IMR-90 (cell line): ENCODE data around the gene DCST2. TPM values are rescaled to one million over a fixed set of nuclear protein-coding genes. Genes with fewer than 3 reads are reported as not detected.

Experiments used
- ATAC-seq: fragments of 200-7000 bp; cut with Tn5 transposase; 2 replicates; pipeline ENCODE4 v1.9.1; 2020; ENCODE audit warnings: low read depth, mild to moderate bottlenecking, moderate library complexity
- BruUV-seq: library from RNA; stranded (reverse); fragments of 400-500 nt; replicated peaks from 2 replicates; lab custom pipeline; 2021; lab: Mats Ljungman, UMichigan
- CTCF ChIA-PET: fragments of 300-600 bp; formaldehyde crosslinking; extraction: SDS; loops from one replicate; lab custom pipeline; 2021; ENCODE audit warnings: antibody characterized with exemption; lab: Yijun Ruan, JAX
- POLR2A ChIA-PET: fragments of 300-600 bp; sonication (Branson Sonifier 250); formaldehyde crosslinking; loops from one replicate; lab custom pipeline; 2022; ENCODE audit warnings: antibody characterized with exemption; ENCODE audit not compliant: unreplicated experiment; lab: Charles Lee
- DNase-seq: peaks from one replicate; pipeline ENCODE4 v3.0.0; 2013
- H2AFZ ChIP-seq: replicated peaks from 2 replicates; pipeline ENCODE3; 2013; ENCODE audit warnings: low read length, mild to moderate bottlenecking; ENCODE audit not compliant: poor library complexity
- H2AK5ac ChIP-seq: 2 replicates; pipeline ENCODE4 v1.6.1; 2013; ENCODE audit warnings: low read depth, low read length, inconsistent platforms
- H2AK9ac ChIP-seq: replicated peaks from 2 replicates; pipeline ENCODE3; 2013; ENCODE audit warnings: mild to moderate bottlenecking, low read depth, low read length, moderate library complexity; ENCODE audit not compliant: poor library complexity
- H2BK120ac ChIP-seq: 2 replicates; pipeline ENCODE4 v1.6.1; 2013; ENCODE audit warnings: low read depth, low read length, inconsistent platforms
- H2BK15ac ChIP-seq: 3 replicates; pipeline ENCODE4 v1.6.1; 2013; ENCODE audit warnings: low read depth, low read length, inconsistent platforms
- H2BK20ac ChIP-seq: 2 replicates; pipeline ENCODE4 v1.6.1; 2013; ENCODE audit warnings: low read depth, mild to moderate bottlenecking, inconsistent platforms, low read length, moderate library complexity
- H2BK5ac ChIP-seq: 2 replicates; pipeline ENCODE4 v1.6.1; 2013; ENCODE audit warnings: mild to moderate bottlenecking, low read depth, low read length, inconsistent platforms; ENCODE audit not compliant: poor library complexity, severe bottlenecking
- H3K14ac ChIP-seq: replicated peaks from 2 replicates; pipeline ENCODE4 v1.6.1; 2013; ENCODE audit warnings: low read depth, low read length, inconsistent platforms
- H3K18ac ChIP-seq: 2 replicates; pipeline ENCODE4 v1.6.1; 2013; ENCODE audit warnings: low read depth, low read length, control low read depth
- H3K23ac ChIP-seq: 2 replicates; pipeline ENCODE4 v1.6.1; 2013; ENCODE audit warnings: low read depth, low read length, inconsistent platforms
- H3K27ac ChIP-seq: 2 replicates; pipeline ENCODE4 v1.5.1; 2013; ENCODE audit warnings: mild to moderate bottlenecking, control low read depth, low read length; ENCODE audit not compliant: insufficient read depth
- H3K27me3 ChIP-seq: 2 replicates; pipeline ENCODE4 v1.6.1; 2013; ENCODE audit warnings: low read length; ENCODE audit not compliant: control insufficient read depth, insufficient read depth
- H3K36me3 ChIP-seq: 2 replicates; pipeline ENCODE4 v1.6.1; 2013; ENCODE audit warnings: low read length, mixed read lengths; ENCODE audit not compliant: control insufficient read depth, insufficient read depth
- H3K4ac ChIP-seq: 2 replicates; pipeline ENCODE4 v1.6.1; 2013; ENCODE audit warnings: low read depth, low read length, inconsistent platforms
- H3K4me1 ChIP-seq: 2 replicates; pipeline ENCODE4 v1.6.1; 2013; ENCODE audit warnings: low read length, mixed read lengths; ENCODE audit not compliant: control insufficient read depth, insufficient read depth
- H3K4me2 ChIP-seq: 2 replicates; pipeline ENCODE4 v1.6.1; 2013; ENCODE audit warnings: low read depth, mild to moderate bottlenecking, control low read depth, low read length, moderate library complexity
- H3K4me3 ChIP-seq: 2 replicates; pipeline ENCODE4 v1.5.1; 2013; ENCODE audit warnings: low read depth, mild to moderate bottlenecking, control low read depth, low read length, moderate library complexity; ENCODE audit not compliant: insufficient read depth
- H3K56ac ChIP-seq: 2 replicates; pipeline ENCODE4 v1.6.1; 2013; ENCODE audit warnings: low read length, inconsistent platforms; ENCODE audit not compliant: insufficient read depth; ENCODE audit errors: extremely low read depth
- H3K79me1 ChIP-seq, 2 experiments: 2 replicates each; pipeline ENCODE4 v1.6.1; 2013; ENCODE audit warnings: low read length in 2 of 2, inconsistent platforms in 1 of 2, low read depth in 1 of 2
- H3K9ac ChIP-seq: 2 replicates; pipeline ENCODE4 v1.6.1; 2013; ENCODE audit warnings: low read depth, low read length, control low read depth
- H3K9me1 ChIP-seq: 2 replicates; pipeline ENCODE4 v1.6.1; 2013; ENCODE audit warnings: low read length, inconsistent platforms; ENCODE audit not compliant: insufficient read depth
- H3K9me3 ChIP-seq: 2 replicates; pipeline ENCODE4 v1.6.1; 2013; ENCODE audit warnings: low read length; ENCODE audit not compliant: control insufficient read depth, insufficient read depth
- H4K20me1 ChIP-seq: 2 replicates; pipeline ENCODE4 v1.6.1; 2013; ENCODE audit warnings: low read length, inconsistent platforms; ENCODE audit not compliant: insufficient read depth
- H4K5ac ChIP-seq: 2 replicates; pipeline ENCODE4 v1.6.1; 2013; ENCODE audit warnings: mild to moderate bottlenecking, low read depth, low read length, control low read depth
- H4K8ac ChIP-seq, 2 experiments: 2 replicates each; pipeline ENCODE4 v1.6.1; 2013; ENCODE audit warnings: low read depth in 2 of 2, low read length in 2 of 2, control low read depth in 1 of 2, inconsistent platforms in 1 of 2
- H4K91ac ChIP-seq: 2 replicates; pipeline ENCODE4 v1.6.1; 2013; ENCODE audit warnings: low read depth, low read length, inconsistent platforms; ENCODE audit not compliant: insufficient read depth
- CHD1 ChIP-seq: IDR thresholded peaks from 2 replicates; pipeline ENCODE4 v1.6.1; 2012; ENCODE audit warnings: low read depth, low read length, improper control_type of control experiment
- FOS ChIP-seq: fragments of 150-350 bp; IDR thresholded peaks from 2 replicates; pipeline ENCODE4 v1.6.1; 2016; ENCODE audit warnings: low read depth, low read length
- MAFK ChIP-seq: IDR thresholded peaks from 2 replicates; pipeline ENCODE4 v1.6.1; 2012; ENCODE audit warnings: low read depth, low read length, improper control_type of control experiment
- MAZ ChIP-seq: IDR thresholded peaks from 2 replicates; pipeline ENCODE4 v1.6.1; 2012; ENCODE audit warnings: low read depth, mild to moderate bottlenecking, low read length, improper control_type of control experiment, moderate library complexity, borderline replicate concordance
- MXI1 ChIP-seq: IDR thresholded peaks from 2 replicates; pipeline ENCODE4 v1.6.1; 2012; ENCODE audit warnings: low read depth, mild to moderate bottlenecking, low read length, moderate library complexity, borderline replicate concordance
- RAD21 ChIP-seq: IDR thresholded peaks from 2 replicates; pipeline ENCODE4 v1.6.1; 2012; ENCODE audit warnings: low read length, improper control_type of control experiment
- RCOR1 ChIP-seq: IDR thresholded peaks from 2 replicates; pipeline ENCODE4 v1.6.1; 2012; ENCODE audit warnings: mild to moderate bottlenecking, low read length, improper control_type of control experiment; ENCODE audit not compliant: insufficient replicate concordance
- SMC3 ChIP-seq: fragments of 150-350 bp; IDR thresholded peaks from 2 replicates; pipeline ENCODE4 v1.6.1; 2016; ENCODE audit warnings: low read depth, mild to moderate bottlenecking, antibody characterized with exemption, low read length, moderate library complexity
- WGBS, 2 experiments: methylation state at CpG; one replicate each; pipeline versions ENCODE4 v1.1.5 to v1.1.7; 2013; ENCODE audit warnings: missing lambda C conversion rate in 2 of 2; ENCODE audit not compliant: insufficient read length in 1 of 2; ENCODE audit errors: extremely low coverage in 2 of 2; 5-methylcytosine and 5-hydroxymethylcytosine counted together
- dilution Hi-C: fragments of 300-500 bp; cut with HindIII; formaldehyde crosslinking; loops from one replicate; pipeline ENCODE4 v1.14.3; 2018; ENCODE audit warnings: low sequenced_read_pairs; ENCODE audit not compliant: unreplicated experiment
- in situ Hi-C: fragments of 300-500 bp; cut with MboI; formaldehyde crosslinking; loops from 3 replicates; pipeline ENCODE4 v1.14.3; 2019; ENCODE audit warnings: low sequenced_read_pairs, inconsistent platforms, mixed read lengths
- intact Hi-C: fragments of 100-400 bp; cut with micrococcal nuclease; formaldehyde crosslinking; loops from 2 replicates; pipeline ENCODE4 v1.10.0; 2022
- polyA plus RNA-seq, 3 experiments: library from polyadenylated mRNA; depleted of rRNA; stranded (reverse); fragments of >200 nt; gene quantifications; 2 replicates each; pipeline ENCODE4 v1.2.3, GENCODE V29; 2012; ENCODE audit warnings: low replicate concordance in 1 of 3
- total RNA-seq: library from RNA; depleted of rRNA; stranded (reverse); fragments of >200 nt; gene quantifications from 2 replicates; pipeline ENCODE4 v1.2.3, GENCODE V29; 2012

The DCST2 gene
- total and polyA plus RNA-seq, 2 of the 4 experiments (the other 2 are of a cell fraction), result 0.14 TPM; not detected in 1

DNA sequence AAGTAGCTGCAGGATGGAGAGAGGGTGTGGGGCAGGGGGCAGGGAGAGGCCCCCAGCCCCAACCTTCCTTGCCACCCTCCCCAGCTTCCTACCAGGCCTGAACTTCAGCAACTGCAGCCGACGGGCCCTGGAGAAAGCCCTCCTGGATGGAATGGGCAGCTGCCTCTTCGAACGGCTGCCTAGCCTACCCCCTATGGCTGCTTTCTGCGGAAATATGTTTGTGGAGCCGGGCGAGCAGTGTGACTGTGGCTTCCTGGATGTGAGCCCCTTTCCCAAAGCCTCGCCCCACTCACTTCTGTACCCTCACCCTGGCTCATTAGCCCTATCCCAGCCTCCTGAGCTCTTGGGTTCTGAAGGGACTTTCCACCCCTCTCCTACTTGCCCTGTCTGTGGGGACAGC, 23.5 kb upstream of the DCST2 start:
- Histone ChIP-seq H3K36me3 (peaks cover 15% of the 10 kb centered on the region), H4K5ac (no peak overlapping the region), H4K8ac (no peak overlapping the region), H3K4ac (no peak overlapping the region), H4K91ac (no peak overlapping the region), H3K4me2 (no peak overlapping the region), H3K4me3 (no peak overlapping the region), H3K27ac (no peak overlapping the region), H3K27me3 (no peaks in the 10 kb centered on the region), H3K23ac (no peak overlapping the region), H2AK9ac (no peak overlapping the region), H3K9me3 (no peaks in the 10 kb centered on the region), H3K14ac (no peak overlapping the region), H2AFZ (no peak overlapping the region), H2BK20ac (no peak overlapping the region), H2BK5ac (no peak overlapping the region), H3K9me1 (no peaks in the 10 kb centered on the region), H2BK15ac (no peak overlapping the region), H3K4me1 (peaks cover 4% of the 10 kb centered on the region; the same call in 1 of the 2 replicates), H3K79me1 (peaks cover 0 to 8% of the 10 kb centered on the region in 2 experiments; a peak in 2 of 4 replicates), H3K9ac (no peak overlapping the region), H2BK120ac (no peak overlapping the region), H4K20me1 (peaks cover 9% of the 10 kb centered on the region), H2AK5ac (no peak overlapping the region), H3K18ac (no peak overlapping the region), H3K56ac (no peak overlapping the region)
- no peak for TF ChIP-seq MXI1
- TF ChIP-seq MAZ, result no peak
- no peak for TF ChIP-seq SMC3
- no peak for TF ChIP-seq FOS
- TF ChIP-seq RCOR1, result no peak
- no peak for TF ChIP-seq RAD21
- TF ChIP-seq MAFK, result no peak
- TF ChIP-seq CHD1, result no peak
- intact Hi-C loops, result no loop called here
- DNase-seq (no peak), ATAC-seq (no peak)
- POLR2A ChIA-PET, result no interaction called here
- no TSS peak for BruUV-seq
- no CpG with 5 or more reads among the region's 8 CpGs for WGBS, 2 experiments
- in situ Hi-C loops, result loop anchor here (10.0 kb wide), 1 partner anchor 102 kb away; the partner anchor contains the start of gene PBXIP1
- dilution Hi-C loops, result no loop called here
- CTCF ChIA-PET, result interaction anchor here (1.3 kb wide), 1 partner anchor 12 kb away, joined by 5 read pairs; no protein-coding TSS in a partner anchor
